BLaER1 (cell line): Measurements from ENCODE around the gene DNASE1L3.
A peak's percentile ranks its signal among the peaks of the same experiment; 100 is the strongest.
"Not testable (repeated sequence)": the region's sequence is repeated elsewhere in the genome, so short reads cannot be mapped to it uniquely, and the experiment has no call there.

Experiments
- H3K27ac ChIP-seq: shearing (Covaris generic); formaldehyde crosslinking; 2 replicates; pipeline ENCODE4 v1.8.1; 2022
- H3K27me3 ChIP-seq: shearing (Covaris generic); formaldehyde crosslinking; 2 replicates; pipeline ENCODE4 v1.8.1; 2022
- H3K36me3 ChIP-seq: shearing (Covaris generic); formaldehyde crosslinking; 2 replicates; pipeline ENCODE4 v1.8.1; 2022
- H3K4me1 ChIP-seq: shearing (Covaris generic); formaldehyde crosslinking; 2 replicates; pipeline ENCODE4 v1.8.1; 2022
- H3K4me2 ChIP-seq: shearing (Covaris generic); formaldehyde crosslinking; 2 replicates; pipeline ENCODE4 v1.8.1; 2022
- H3K4me3 ChIP-seq: shearing (Covaris generic); formaldehyde crosslinking; 2 replicates; pipeline ENCODE4 v1.8.1; 2022
- H3K9ac ChIP-seq: shearing (Covaris generic); formaldehyde crosslinking; 2 replicates; pipeline ENCODE4 v1.8.1; 2022
- H3K9me3 ChIP-seq: shearing (Covaris generic); formaldehyde crosslinking; 2 replicates; pipeline ENCODE4 v1.8.1; 2022
- H4K20me1 ChIP-seq: shearing (Covaris generic); formaldehyde crosslinking; 2 replicates; pipeline ENCODE4 v1.8.1; 2022
- Cebpa-rat ChIP-seq: shearing (Covaris generic); IDR thresholded peaks from 2 replicates; pipeline ENCODE4 v1.8.1; 2022

Gene DNASE1L3

GRCh38 chr3:58236527-58237237, 25.9 kb upstream of the DNASE1L3 start:
- Histone ChIP-seq H3K4me1 (peaks cover 23% of the 10 kb centered on the region), H3K4me3 (peak overlapping the region; percentile 89), H4K20me1 (peaks cover 18% of the 10 kb centered on the region), H3K27ac (peak overlapping the region; percentile 51), H3K9me3 (no peaks in the 10 kb centered on the region), H3K9ac (peak overlapping the region; percentile 71; the same call in 1 of the 2 replicates), H3K36me3 (no peaks in the 10 kb centered on the region), H3K4me2 (peak overlapping the region; percentile 95), H3K27me3 (no peaks in the 10 kb centered on the region)
- TF ChIP-seq Cebpa-rat = no peak

- H4K20me1 ChIP-seq = peaks cover 11% of the 10 kb centered on the region
- H3K4me2 ChIP-seq = no peak overlapping the region
- peaks cover 28% of the 10 kb centered on the region for H3K4me1 ChIP-seq
- no peak overlapping the region for H3K4me3 ChIP-seq
- no peaks in the 10 kb centered on the region for H3K9me3 ChIP-seq
- no peak for TF ChIP-seq Cebpa-rat
- no peaks in the 10 kb centered on the region for H3K27me3 ChIP-seq
- no peak overlapping the region for H3K9ac ChIP-seq
- no peak overlapping the region for H3K27ac ChIP-seq
- H3K36me3 ChIP-seq = no peaks in the 10 kb centered on the region
These were observed 25.2 kb upstream of the DNASE1L3 start for GRCh38 chr3:58235970-58236369.

GRCh38 chr3:58234516-58234931, 23.8 kb upstream of the DNASE1L3 start:
- H3K27ac ChIP-seq = no peak overlapping the region
- H3K9me3 ChIP-seq = no peaks in the 10 kb centered on the region
- TF ChIP-seq Cebpa-rat = no peak
- no peak overlapping the region for H3K4me2 ChIP-seq
- H3K27me3 ChIP-seq = no peaks in the 10 kb centered on the region
- no peaks in the 10 kb centered on the region for H3K36me3 ChIP-seq
- H4K20me1 ChIP-seq = no peaks in the 10 kb centered on the region
- H3K9ac ChIP-seq = no peak overlapping the region
- no peak overlapping the region for H3K4me3 ChIP-seq
- H3K4me1 ChIP-seq = peaks cover 31% of the 10 kb centered on the region

GRCh38 chr3:58231666-58232065, 20.9 kb upstream of the DNASE1L3 start:
- no peaks in the 10 kb centered on the region for H3K9me3 ChIP-seq
- H3K4me1 ChIP-seq = peaks cover 21% of the 10 kb centered on the region
- no peak overlapping the region for H3K27ac ChIP-seq
- H3K4me2 ChIP-seq = no peak overlapping the region
- H3K36me3 ChIP-seq = no peaks in the 10 kb centered on the region
- no peaks in the 10 kb centered on the region for H4K20me1 ChIP-seq
- H3K27me3 ChIP-seq = no peaks in the 10 kb centered on the region
- H3K4me3 ChIP-seq = no peak overlapping the region
- H3K9ac ChIP-seq = no peak overlapping the region
- no peak for TF ChIP-seq Cebpa-rat

- no peak overlapping the region for H3K27ac ChIP-seq
- H3K9me3 ChIP-seq = no peaks in the 10 kb centered on the region
- H3K4me3 ChIP-seq = no peak overlapping the region
- no peaks in the 10 kb centered on the region for H4K20me1 ChIP-seq
- peak overlapping the region; percentile 37 for H3K4me2 ChIP-seq
- peaks cover 15% of the 10 kb centered on the region for H3K4me1 ChIP-seq
- no peak for TF ChIP-seq Cebpa-rat
- H3K36me3 ChIP-seq = no peaks in the 10 kb centered on the region
- no peak overlapping the region for H3K9ac ChIP-seq
- H3K27me3 ChIP-seq = no peaks in the 10 kb centered on the region
These were observed 20.2 kb upstream of the DNASE1L3 start for GRCh38 chr3:58230876-58231552.

GRCh38 chr3:58227933-58228332, 17.2 kb upstream of the DNASE1L3 start:
- H3K9me3 ChIP-seq, H3K36me3 ChIP-seq, H3K27me3 ChIP-seq, H3K4me2 ChIP-seq, H3K27ac ChIP-seq, H4K20me1 ChIP-seq, H3K9ac ChIP-seq, H3K4me3 ChIP-seq: not testable (repeated sequence)
- peaks cover 14% of the 10 kb centered on the region for H3K4me1 ChIP-seq

- TF ChIP-seq Cebpa-rat = no peak
- Histone ChIP-seq H3K9ac (no peak overlapping the region), H3K4me1 (no peaks in the 10 kb centered on the region), H3K4me2 (no peak overlapping the region), H3K27ac (no peak overlapping the region), H3K4me3 (no peak overlapping the region), H3K36me3 (no peaks in the 10 kb centered on the region), H3K9me3 (peaks cover 4% of the 10 kb centered on the region; the same call in 1 of the 2 replicates), H4K20me1 (no peaks in the 10 kb centered on the region), H3K27me3 (no peaks in the 10 kb centered on the region)
These were observed 13.1 kb upstream of the DNASE1L3 start for GRCh38 chr3:58223855-58224254.

GRCh38 chr3:58222161-58222724, 11.5 kb upstream of the DNASE1L3 start:
- Histone ChIP-seq H3K36me3 (no peaks in the 10 kb centered on the region), H3K9me3 (peaks cover 4% of the 10 kb centered on the region; the same call in 1 of the 2 replicates), H3K4me2 (no peak overlapping the region), H3K4me3 (no peak overlapping the region), H3K9ac (no peak overlapping the region), H4K20me1 (no peaks in the 10 kb centered on the region), H3K27me3 (no peaks in the 10 kb centered on the region), H3K27ac (no peak overlapping the region), H3K4me1 (peaks cover 5% of the 10 kb centered on the region)
- TF ChIP-seq Cebpa-rat = no peak

GRCh38 chr3:58218904-58219303, 8.1 kb upstream of the DNASE1L3 start:
- no peaks in the 10 kb centered on the region for H3K27me3 ChIP-seq
- no peaks in the 10 kb centered on the region for H3K36me3 ChIP-seq
- H3K4me1 ChIP-seq = peaks cover 30% of the 10 kb centered on the region
- H3K9me3 ChIP-seq = peaks cover 4% of the 10 kb centered on the region; the same call in 1 of the 2 replicates
- H3K4me2 ChIP-seq = no peak overlapping the region
- no peaks in the 10 kb centered on the region for H4K20me1 ChIP-seq
- H3K27ac ChIP-seq = no peak overlapping the region
- no peak overlapping the region for H3K9ac ChIP-seq
- no peak for TF ChIP-seq Cebpa-rat
- H3K4me3 ChIP-seq = no peak overlapping the region

GRCh38 chr3:58217209-58217811, 6.5 kb upstream of the DNASE1L3 start:
- no peak overlapping the region for H3K27ac ChIP-seq
- no peak overlapping the region for H3K9ac ChIP-seq
- peaks cover 4% of the 10 kb centered on the region; the same call in 1 of the 2 replicates for H3K9me3 ChIP-seq
- no peaks in the 10 kb centered on the region for H3K36me3 ChIP-seq
- H4K20me1 ChIP-seq = no peaks in the 10 kb centered on the region
- peak overlapping the region; percentile 47 for H3K4me2 ChIP-seq
- no peaks in the 10 kb centered on the region for H3K27me3 ChIP-seq
- peaks cover 31% of the 10 kb centered on the region for H3K4me1 ChIP-seq
- no peak overlapping the region for H3K4me3 ChIP-seq
- TF ChIP-seq Cebpa-rat = no peak
